Pancreas (tissue), 10 donors: Measurements from ENCODE around the gene TRPM3. TPM values are rescaled to one million over a fixed set of nuclear protein-coding genes. Genes with fewer than 3 reads are reported as not detected.

ENCODE experiments used
- ATAC-seq, 4 donors: fragments of 200-7000 bp; cut with Tn5 transposase; one replicate each; pipeline versions ENCODE4 v1.8.0 to v1.9.1; 2020; ENCODE audit warnings: mild to moderate bottlenecking in 4 of 4, moderate library complexity in 4 of 4
- DNase-seq, 6 donors: peaks; one replicate each; pipeline ENCODE4 v3.0.0-alpha.2; 2020
- FAIRE-seq: peaks from 2 replicates; lab custom pipeline; 2012; peaks lifted over from hg19 to GRCh38; lab: Jason Lieb, UNC
- H3K27ac ChIP-seq, 4 donors: fragments of 200-600 bp; sonication (generic); 1 replicate in 3 of 4; 2 replicates in 1 of 4; pipeline versions ENCODE4 v1.5.0 to v1.8.0; 2020
- H3K27me3 ChIP-seq, 4 donors: fragments of 200-600 bp; one replicate each; pipeline ENCODE4 v1.8.0; 2021
- H3K36me3 ChIP-seq, 3 donors: fragments of 200-600 bp; sonication (generic) in 1 of 3; one replicate each; pipeline versions ENCODE4 v1.5.0 to v1.8.0; 2020 to 2021
- H3K4me1 ChIP-seq, 3 donors: fragments of 200-600 bp; one replicate each; pipeline ENCODE4 v1.8.0; 2021
- H3K4me3 ChIP-seq, 4 donors: fragments of 200-600 bp; sonication (generic) in 2 of 4; one replicate each; pipeline versions ENCODE4 v1.5.0 to v1.8.0; 2020 to 2021
- H3K9me3 ChIP-seq, 4 donors: fragments of 200-600 bp; one replicate each; pipeline ENCODE4 v1.8.0; 2021
- WGBS, 2 donors: extraction: QIAGEN DNeasy Blood & Tissue Kit; methylation state at CpG; one replicate each; pipeline ENCODE4 v1.1.7; 2013; 5-methylcytosine and 5-hydroxymethylcytosine counted together
- intact Hi-C, 3 donors: fragments of 100-400 bp; cut with DNase I; formaldehyde crosslinking; loops; one replicate each; pipeline versions ENCODE4 v1.11.1 to v1.14.2; 2022
- polyA plus RNA-seq, 2 donors: library from polyadenylated mRNA; stranded (reverse); fragments of 200-250 nt; gene quantifications; one replicate each; pipeline ENCODE4 v1.2.3, GENCODE V29; 2013
- total RNA-seq, 6 donors: library from RNA; stranded (reverse); fragmentation: NEBNext Ultra II Directional in 4 of 6; extraction: Animal tissue kit (Norgen Biotek cat#: 25700) in 4 of 6; gene quantifications; one replicate each; pipeline versions ENCODE4 v1.2.1 to v1.2.4, GENCODE V29; 2021 to 2023
- TF ChIP-seq, protein P1 (sequence below), 4 donors: fragments of 200-600 bp; sonication (generic) in 3 of 4; IDR thresholded peaks; one replicate each; pipeline versions ENCODE4 v1.5.0 to v1.8.0; 2021; ENCODE audit warnings: antibody characterized with exemption in 4 of 4
- donor health status: healthy with polysubstance abuse.
- donor health status: DM: no; HTN: no; CAD: no; lungs with moderate emphysema.
- donor health status: DM: no; HTN: no; CAD: no.
- donor health status: control.
- donor health status: control.
- donor health status: Bipolar disorder and iron deficiency.
- donor health status: DM: yes; HTN: yes; CAD: no.
- donor health status: DM: no; HTN: no; CAD: no.
- donor health status: DM: no; HTN: no; CAD: no.
- donor health status: DM: yes; HTN: yes; CAD: no.

The TRPM3 gene
- total and polyA plus RNA-seq, 8 donors = 0.22 to 1.9 (median 0.76) TPM

DNA sequence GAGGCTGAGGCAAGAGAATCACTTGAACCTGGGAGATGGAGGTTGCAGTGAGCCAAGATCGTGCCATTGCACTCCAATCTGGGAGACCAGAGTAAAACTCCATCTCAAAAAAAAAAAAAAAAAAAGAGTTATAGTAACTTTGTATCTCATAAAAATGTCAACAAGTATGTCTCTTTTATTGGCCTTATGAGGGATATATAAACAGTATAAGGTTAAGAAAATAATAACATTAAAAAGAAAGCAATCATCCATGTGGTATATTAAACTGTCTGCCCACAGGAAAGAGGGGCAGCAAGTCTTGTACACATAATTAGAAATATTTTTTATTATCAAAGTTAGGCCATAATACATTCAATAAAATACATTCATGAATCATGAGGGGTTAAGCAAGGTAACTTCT is 447.6 kb downstream of the TRPM3 start:
- 81 to 100% methylated on average over 1 of the region's 1 CpG for WGBS, 2 donors

DNA sequence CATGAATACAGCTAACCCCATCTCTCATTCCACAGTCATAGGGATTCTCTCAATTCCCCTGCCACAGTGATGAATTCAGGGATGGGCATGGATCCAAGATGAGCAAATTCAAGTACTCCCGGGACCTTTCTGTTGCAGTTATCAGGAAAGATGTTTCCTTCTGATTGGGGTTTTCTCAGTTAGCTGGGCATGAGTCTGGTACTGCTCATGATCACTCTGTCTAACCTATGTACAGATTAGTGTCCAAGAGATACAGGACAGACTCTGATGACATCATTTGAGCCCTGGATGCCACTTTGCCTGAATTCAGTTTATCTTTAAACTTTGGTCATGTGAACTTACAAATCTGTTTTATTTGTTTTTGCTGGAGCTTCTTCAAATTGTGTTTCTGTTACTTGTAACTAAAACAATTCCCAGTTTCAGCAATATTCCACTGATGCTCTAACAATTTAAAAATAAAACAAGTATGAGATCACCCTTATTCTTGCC is 449.2 kb downstream of the TRPM3 start:
- Histone ChIP-seq H3K27ac (no peak overlapping the region), H3K27me3 (no peaks in the 10 kb centered on the region), H3K36me3 (no peaks in the 10 kb centered on the region), H3K9me3 (no peaks in the 10 kb centered on the region), H3K4me3 (no peak overlapping the region), H3K4me1 (no peaks in the 10 kb centered on the region)
- FAIRE-seq (no peak), DNase-seq (no peak), ATAC-seq (peak in 1 of 4 donors; percentile 11)
- TF ChIP-seq, protein P1, sequence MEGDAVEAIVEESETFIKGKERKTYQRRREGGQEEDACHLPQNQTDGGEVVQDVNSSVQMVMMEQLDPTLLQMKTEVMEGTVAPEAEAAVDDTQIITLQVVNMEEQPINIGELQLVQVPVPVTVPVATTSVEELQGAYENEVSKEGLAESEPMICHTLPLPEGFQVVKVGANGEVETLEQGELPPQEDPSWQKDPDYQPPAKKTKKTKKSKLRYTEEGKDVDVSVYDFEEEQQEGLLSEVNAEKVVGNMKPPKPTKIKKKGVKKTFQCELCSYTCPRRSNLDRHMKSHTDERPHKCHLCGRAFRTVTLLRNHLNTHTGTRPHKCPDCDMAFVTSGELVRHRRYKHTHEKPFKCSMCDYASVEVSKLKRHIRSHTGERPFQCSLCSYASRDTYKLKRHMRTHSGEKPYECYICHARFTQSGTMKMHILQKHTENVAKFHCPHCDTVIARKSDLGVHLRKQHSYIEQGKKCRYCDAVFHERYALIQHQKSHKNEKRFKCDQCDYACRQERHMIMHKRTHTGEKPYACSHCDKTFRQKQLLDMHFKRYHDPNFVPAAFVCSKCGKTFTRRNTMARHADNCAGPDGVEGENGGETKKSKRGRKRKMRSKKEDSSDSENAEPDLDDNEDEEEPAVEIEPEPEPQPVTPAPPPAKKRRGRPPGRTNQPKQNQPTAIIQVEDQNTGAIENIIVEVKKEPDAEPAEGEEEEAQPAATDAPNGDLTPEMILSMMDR (IDR thresholded peaks at IDR 0.05) = no peak
- WGBS, 2 donors = 39 to 49% methylated on average over 1 of the region's 1 CpG
- intact Hi-C loops = no loop called here

More for the DNA sequence above, 447.6 kb downstream of the TRPM3 start:
- Histone ChIP-seq H3K9me3 (no peaks in the 10 kb centered on the region), H3K4me1 (no peaks in the 10 kb centered on the region), H3K4me3 (no peak overlapping the region), H3K27me3 (no peaks in the 10 kb centered on the region), H3K27ac (no peak overlapping the region), H3K36me3 (no peaks in the 10 kb centered on the region)
- FAIRE-seq (no peak), DNase-seq (no peak), ATAC-seq (no peak)
- intact Hi-C loops = no loop called here
- TF ChIP-seq, protein P1 (IDR thresholded peaks at IDR 0.05) = no peak

DNA sequence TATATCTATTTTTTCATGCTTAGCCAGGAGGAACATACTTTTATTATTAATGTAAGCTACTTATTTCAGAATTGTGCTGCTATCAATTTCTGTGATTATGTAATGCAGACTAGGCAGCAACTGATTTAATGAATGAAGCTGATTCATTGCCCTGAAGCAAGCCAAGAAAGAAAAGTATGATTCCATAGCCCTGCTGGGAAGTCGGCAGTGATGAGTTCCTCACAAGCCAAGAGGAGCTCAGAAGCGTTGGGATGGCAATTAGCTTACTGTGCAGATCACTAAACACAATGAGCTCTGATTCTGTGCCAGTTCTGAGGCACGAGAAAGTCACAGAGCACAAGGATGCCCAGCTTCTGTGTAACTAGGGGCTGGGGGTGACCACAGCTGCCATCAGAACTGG is 452.7 kb downstream of the TRPM3 start:
- FAIRE-seq (no peak), DNase-seq (no peak), ATAC-seq (no peak)
- no peaks in the 10 kb centered on the region for H3K4me1 ChIP-seq
- intact Hi-C loops = no loop called here
- H3K9me3 ChIP-seq = no peaks in the 10 kb centered on the region
- no peak overlapping the region for H3K4me3 ChIP-seq
- H3K27ac ChIP-seq = no peak overlapping the region
- H3K27me3 ChIP-seq = no peaks in the 10 kb centered on the region
- WGBS, 2 donors = 75 to 80% methylated on average over 3 of the region's 3 CpGs
- TF ChIP-seq, protein P1 (IDR thresholded peaks at IDR 0.05) = no peak
- no peaks in the 10 kb centered on the region for H3K36me3 ChIP-seq

DNA sequence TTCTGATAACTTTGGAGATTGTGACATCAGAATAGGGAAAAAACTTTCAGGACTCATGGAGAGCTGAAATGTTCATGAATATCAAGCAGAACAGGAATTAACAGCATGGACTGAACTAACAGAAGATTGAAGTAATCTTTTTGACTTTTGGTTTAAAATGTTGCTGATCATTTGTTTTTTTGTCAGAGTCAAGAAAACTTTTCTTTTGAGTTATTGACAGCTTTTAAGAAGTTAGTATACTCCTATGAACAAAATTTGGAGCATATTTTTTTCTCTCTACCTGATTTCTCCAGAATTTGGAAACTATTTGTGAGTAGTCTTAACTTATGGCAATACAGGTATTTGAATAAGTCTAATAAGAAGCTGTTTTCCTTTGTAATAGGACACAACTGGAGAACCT is 462.7 kb downstream of the TRPM3 start:
- Histone ChIP-seq H3K36me3 (no peaks in the 10 kb centered on the region), H3K9me3 (no peaks in the 10 kb centered on the region), H3K27me3 (no peaks in the 10 kb centered on the region), H3K4me3 (no peak overlapping the region), H3K4me1 (no peaks in the 10 kb centered on the region), H3K27ac (no peak overlapping the region)
- intact Hi-C loops = no loop called here
- DNase-seq (no peak), ATAC-seq (no peak), FAIRE-seq (no peak)
- TF ChIP-seq, protein P1 (IDR thresholded peaks at IDR 0.05) = no peak

DNA sequence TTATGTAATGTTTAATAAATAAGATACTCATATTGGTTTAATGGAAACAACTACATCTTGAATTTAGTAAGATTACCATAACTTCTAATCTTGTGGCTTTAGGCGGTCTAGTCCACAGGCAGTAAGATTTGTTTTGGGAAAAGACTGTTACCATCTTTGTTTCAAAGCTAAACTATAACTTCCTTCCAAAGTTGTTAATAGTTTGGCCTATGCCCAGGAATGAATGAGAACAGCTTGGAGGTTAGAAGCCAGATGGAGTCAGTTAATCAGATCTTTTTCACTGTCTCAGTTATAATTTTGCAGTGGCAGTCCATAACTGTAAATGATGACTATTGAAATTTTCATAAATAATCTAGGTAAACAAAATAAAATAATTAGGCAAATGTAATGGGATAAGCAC is 465.1 kb downstream of the TRPM3 start:
- no peak overlapping the region for H3K27ac ChIP-seq
- H3K4me3 ChIP-seq = no peak overlapping the region
- intact Hi-C loops = no loop called here
- TF ChIP-seq, protein P1 (IDR thresholded peaks at IDR 0.05) = no peak
- ATAC-seq (no peak), FAIRE-seq (no peak), DNase-seq (no peak)
- no peaks in the 10 kb centered on the region for H3K9me3 ChIP-seq
- no peaks in the 10 kb centered on the region for H3K27me3 ChIP-seq
- WGBS, 2 donors = 82 to 88% methylated on average over 1 of the region's 1 CpG
- H3K36me3 ChIP-seq = no peaks in the 10 kb centered on the region
- H3K4me1 ChIP-seq = no peaks in the 10 kb centered on the region
